Fibroblast of skin of abdomen (primary cell): ENCODE data around the gene ATP2A3.
A peak's percentile ranks its signal among the peaks of the same experiment; 100 is the strongest.
"Not testable (repeated sequence)": the region's sequence is repeated elsewhere in the genome, so short reads cannot be mapped to it uniquely, and the experiment has no call there.

Experiments
- DNase-seq: peaks from one replicate; pipeline ENCODE4 v3.0.0-alpha.2; 2013

Gene ATP2A3

DNA sequence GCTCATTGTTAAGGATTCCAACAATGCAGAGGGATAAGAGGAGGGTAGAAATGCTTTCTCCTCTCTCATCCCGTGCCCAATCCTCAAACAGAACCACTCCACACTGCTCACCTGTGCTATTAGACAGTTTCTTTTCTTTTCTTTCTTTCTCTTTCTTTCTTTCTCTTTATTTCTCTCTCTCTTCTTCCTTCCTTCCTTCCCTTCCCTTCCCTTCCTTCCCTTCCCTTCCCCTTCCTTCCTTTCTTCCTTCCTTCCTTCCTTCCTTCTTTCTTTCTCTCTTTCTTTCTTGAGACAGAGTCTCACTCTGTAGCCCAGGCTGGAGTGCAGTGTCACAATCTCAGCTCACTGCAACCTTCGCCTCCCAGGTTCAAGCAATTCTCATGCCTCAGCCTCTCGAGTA is 27.5 kb upstream of the ATP2A3 start:
- DNase-seq: not testable (repeated sequence)

- no peak for DNase-seq
These were observed 26.3 kb upstream of the ATP2A3 start for GRCh38 chr17:3990386-3991127.

GRCh38 chr17:3989041-3989886 is 25.0 kb upstream of the ATP2A3 start:
- DNase-seq: no peak

GRCh38 chr17:3988297-3989040 is 24.2 kb upstream of the ATP2A3 start:
- peak; percentile 43 for DNase-seq

- no peak for DNase-seq
These were observed 22.7 kb upstream of the ATP2A3 start for GRCh38 chr17:3986939-3987335.

GRCh38 chr17:3986270-3986938 is 22.2 kb upstream of the ATP2A3 start:
- no peak for DNase-seq

DNA sequence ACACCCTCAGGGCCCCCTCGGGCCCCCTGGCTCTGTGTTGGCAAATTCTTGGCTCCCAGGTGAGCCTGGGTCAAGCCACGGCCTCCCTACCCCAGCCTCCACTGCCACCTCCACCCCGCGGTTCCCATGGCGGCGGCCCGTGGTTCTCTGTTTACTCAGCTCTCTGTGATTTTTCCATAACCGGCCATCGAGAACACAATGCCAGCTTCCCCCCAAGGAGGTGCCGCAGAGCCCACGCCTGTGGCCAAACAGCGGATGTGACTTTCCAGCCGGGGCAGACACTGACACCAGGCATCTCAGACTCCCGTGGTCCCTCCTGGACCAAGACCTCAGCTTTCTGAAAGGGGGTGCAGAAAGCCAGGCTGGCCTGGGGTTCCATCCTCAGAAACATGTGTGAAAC is 21.6 kb upstream of the ATP2A3 start:
- no peak for DNase-seq

DNA sequence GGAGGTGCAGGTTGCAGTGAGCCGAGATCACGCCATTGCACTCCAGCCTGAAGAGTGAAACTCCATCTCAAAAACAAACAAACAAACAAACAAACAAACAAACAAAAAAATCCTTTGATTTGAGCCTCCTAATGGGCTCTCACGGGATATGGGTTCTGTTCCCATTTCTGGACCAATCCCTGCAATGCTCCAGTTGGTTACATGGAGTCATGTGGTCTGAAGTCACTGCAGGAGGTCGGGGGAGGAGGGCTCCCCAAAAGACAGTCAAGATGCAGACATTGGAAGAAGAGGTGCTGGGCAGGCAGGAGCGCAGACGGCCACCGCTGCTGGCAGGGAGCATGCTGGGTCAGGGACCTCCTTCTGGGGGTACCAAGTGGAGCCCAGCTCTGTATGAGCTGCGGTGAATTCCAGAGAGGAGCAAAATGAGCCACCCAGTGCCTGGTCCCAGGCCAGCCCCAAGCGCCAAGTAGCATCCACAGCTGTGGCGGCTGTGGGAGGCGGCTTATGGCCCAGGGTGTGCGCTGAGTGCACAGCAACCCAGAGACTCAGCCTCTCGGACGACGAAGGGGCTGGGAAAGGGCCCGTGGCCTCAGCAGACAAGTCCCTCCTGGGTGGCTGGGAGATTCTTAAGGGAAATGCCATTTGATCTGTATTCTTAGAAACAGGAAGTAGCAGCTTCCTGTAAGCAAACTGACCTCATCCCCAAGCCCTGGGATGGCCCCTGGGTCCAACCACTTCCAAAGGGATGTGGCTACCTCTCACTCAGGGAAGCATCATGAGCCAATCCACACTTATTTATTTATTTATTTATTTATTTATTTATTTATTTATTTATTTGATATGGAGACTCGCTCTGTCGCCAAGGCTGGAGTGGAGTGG is 19.6 kb upstream of the ATP2A3 start:
- DNase-seq: no peak

- DNase-seq: no peak
These were observed 18.3 kb upstream of the ATP2A3 start for GRCh38 chr17:3982541-3983017.

- no peak for DNase-seq
These were observed 17.9 kb upstream of the ATP2A3 start for GRCh38 chr17:3982113-3982512.

- DNase-seq: no peak
These were observed 17.2 kb upstream of the ATP2A3 start for GRCh38 chr17:3981455-3981854.

- no peak for DNase-seq
These were observed 16.3 kb upstream of the ATP2A3 start for GRCh38 chr17:3980381-3981014.

GRCh38 chr17:3979290-3979611 is 15.0 kb upstream of the ATP2A3 start:
- no peak for DNase-seq

- no peak for DNase-seq
These were observed 14.4 kb upstream of the ATP2A3 start for GRCh38 chr17:3978421-3979289.

GRCh38 chr17:3977387-3977786 is 13.2 kb upstream of the ATP2A3 start:
- DNase-seq: no peak

DNA sequence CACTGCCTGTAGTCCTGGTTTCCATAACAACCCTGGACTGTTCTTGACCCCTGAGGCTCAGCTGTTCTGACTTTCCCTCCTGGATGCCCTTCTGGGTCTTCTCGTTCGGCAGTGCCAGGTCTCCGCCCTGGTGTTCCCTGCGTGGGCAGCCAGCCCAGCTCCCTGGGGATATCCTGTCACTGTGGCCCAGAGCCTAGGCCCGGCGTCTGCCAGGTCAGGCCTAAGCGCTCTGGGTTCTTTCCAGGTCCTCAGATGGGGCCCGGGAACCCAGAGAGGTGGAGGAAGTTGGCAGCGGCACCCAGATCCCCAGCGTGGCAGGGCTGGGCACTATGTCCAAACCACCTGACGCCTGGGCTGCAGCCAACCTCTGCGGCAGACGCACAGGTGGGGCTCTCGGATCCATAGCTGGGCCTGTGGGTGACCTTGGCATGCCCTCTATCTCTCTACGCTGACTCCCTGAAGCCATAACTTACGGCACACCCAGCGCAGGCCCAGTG is 12.5 kb upstream of the ATP2A3 start:
- DNase-seq: no peak

DNA sequence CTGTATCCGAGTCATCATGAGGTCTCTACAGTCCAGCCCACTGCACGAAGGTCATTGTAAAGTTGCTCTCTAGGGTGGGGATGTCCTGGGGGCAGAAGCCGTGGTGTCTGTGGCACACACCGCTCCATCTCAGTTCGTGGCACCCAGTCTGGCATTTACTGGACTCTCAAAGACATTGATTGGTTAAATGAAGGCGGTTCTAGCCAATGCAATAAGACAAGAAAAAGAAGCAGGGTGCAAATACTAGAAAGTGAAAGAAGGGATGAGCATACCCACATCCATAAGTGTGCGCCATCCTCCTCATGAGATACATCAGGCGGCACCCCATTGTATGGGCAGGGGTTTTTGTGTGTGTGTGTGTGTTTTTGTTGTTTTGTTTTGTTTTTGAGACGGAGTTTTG is 10.7 kb upstream of the ATP2A3 start:
- no peak for DNase-seq

DNA sequence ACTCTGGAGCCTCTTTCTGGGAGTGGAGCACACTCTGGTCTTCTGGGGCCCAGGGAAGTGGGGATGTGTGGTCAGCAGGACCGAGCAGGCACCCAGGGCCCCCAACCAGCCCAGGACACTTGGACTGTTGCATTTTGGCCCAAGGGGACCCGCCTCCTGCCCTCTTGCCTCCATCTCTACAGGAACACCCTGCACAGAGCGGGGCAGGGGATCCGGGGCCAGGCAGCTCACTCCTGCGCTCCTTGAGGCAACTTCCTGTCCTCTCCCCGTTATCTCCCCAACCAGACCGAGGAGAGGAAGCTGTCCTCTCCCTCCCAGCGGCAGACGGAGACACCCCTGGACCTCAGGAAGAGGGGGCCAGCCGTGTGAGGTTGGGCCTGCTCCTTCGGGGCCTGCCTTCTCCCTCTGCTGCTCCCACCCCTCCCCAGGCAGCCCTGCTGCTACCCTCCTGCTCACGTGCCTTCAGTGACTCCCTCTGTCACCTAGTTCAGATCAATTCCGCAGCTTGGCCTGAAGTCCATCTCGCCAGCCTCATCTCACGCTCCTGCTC is 10.0 kb upstream of the ATP2A3 start:
- DNase-seq: no peak

DNA sequence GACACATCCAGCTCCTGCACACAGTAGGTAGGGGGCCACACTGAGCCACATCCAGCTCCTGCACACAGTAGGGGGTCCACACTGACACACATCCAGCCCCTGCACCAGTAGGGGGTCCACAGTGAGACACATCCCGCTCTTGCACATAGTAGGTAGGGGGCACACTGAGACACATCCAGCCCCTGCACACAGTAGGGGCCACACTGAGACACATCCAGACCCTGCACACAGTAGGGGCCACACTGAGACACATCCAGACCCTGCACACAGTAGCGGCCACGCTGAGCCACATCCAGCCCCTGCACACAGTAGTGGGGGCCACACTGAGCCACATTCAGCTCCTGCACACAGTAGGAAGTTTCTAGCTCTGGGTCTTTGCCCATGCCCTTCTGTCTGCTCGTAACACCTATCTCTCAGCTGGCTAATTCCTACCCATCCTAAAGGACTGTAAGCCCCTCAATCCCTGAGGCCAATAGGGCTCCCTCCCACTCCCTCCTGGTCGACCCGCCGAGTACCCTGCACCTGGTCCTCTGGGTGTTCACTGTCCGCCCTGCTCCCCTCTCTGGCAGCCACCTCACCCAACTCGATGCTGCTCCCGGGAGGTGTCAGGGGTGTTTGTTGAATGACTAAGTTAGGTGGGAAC is 9.4 kb upstream of the ATP2A3 start:
- DNase-seq: no peak
